ENCODE measurements around the gene NRM. TPM values are rescaled to one million over a fixed set of nuclear protein-coding genes. Genes with fewer than 3 reads are reported as not detected.

The NRM gene
- total and polyA plus RNA-seq, 2 of the 13 experiments (the other 11 are each of a cell fraction or from before 2014, with no cell fraction given) = 12.5 to 16.0 TPM

- TF ChIP-seq, protein P1, sequence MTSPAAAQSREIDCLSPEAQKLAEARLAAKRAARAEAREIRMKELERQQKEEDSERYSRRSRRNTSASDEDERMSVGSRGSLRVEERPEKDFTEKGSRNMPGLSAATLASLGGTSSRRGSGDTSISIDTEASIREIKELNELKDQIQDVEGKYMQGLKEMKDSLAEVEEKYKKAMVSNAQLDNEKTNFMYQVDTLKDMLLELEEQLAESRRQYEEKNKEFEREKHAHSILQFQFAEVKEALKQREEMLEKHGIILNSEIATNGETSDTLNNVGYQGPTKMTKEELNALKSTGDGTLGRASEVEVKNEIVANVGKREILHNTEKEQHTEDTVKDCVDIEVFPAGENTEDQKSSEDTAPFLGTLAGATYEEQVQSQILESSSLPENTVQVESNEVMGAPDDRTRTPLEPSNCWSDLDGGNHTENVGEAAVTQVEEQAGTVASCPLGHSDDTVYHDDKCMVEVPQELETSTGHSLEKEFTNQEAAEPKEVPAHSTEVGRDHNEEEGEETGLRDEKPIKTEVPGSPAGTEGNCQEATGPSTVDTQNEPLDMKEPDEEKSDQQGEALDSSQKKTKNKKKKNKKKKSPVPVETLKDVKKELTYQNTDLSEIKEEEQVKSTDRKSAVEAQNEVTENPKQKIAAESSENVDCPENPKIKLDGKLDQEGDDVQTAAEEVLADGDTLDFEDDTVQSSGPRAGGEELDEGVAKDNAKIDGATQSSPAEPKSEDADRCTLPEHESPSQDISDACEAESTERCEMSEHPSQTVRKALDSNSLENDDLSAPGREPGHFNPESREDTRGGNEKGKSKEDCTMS (CRISPR knock-in tag; conservative IDR thresholded peaks at IDR 0.05) = no peak
- TF ChIP-seq KDM5B (CRISPR knock-in tag; IDR thresholded peaks at IDR 0.05; ENCODE audit: borderline replicate concordance) (peak; percentile 64; the same call in 1 of the 2 replicates), GTF2F1 (IDR thresholded peaks at IDR 0.05; ENCODE audit: low read length) (no peak), ZNF510 (CRISPR knock-in tag; IDR thresholded peaks at IDR 0.05; ENCODE audit: low read depth) (peak; percentile 44; the same call in 1 of the 2 replicates), ZNF883 (CRISPR knock-in tag; IDR thresholded peaks at IDR 0.05; ENCODE audit: not compliant biosample characterization) (peak; percentile 81), TBP (CRISPR knock-in tag; IDR thresholded peaks at IDR 0.05) (no peak), PCBP1 (IDR thresholded peaks at IDR 0.05; ENCODE audit: borderline replicate concordance, low read depth, low read length) (peak; percentile 95), SOX6 (IDR thresholded peaks at IDR 0.05) (no peak), SOX6 (CRISPR knock-in tag; IDR thresholded peaks at IDR 0.05) (peak; percentile 90), RXRB (CRISPR knock-in tag; IDR thresholded peaks at IDR 0.05; ENCODE audit: borderline replicate concordance) (peak; percentile 8; the same call in 1 of the 2 replicates), ZFX (CRISPR knock-in tag; IDR thresholded peaks at IDR 0.05; ENCODE audit: low read depth) (peak; percentile 38), ZNF784 (CRISPR knock-in tag; IDR thresholded peaks at IDR 0.05; ENCODE audit: borderline replicate concordance) (peak; percentile 55; the same call in 1 of the 2 replicates), ZNF333 (CRISPR knock-in tag; IDR thresholded peaks at IDR 0.05; ENCODE audit: borderline replicate concordance) (peak; percentile 73; the same call in 1 of the 2 replicates), FOXC1 (CRISPR knock-in tag; IDR thresholded peaks at IDR 0.05; ENCODE audit: borderline replicate concordance) (peak; percentile 41; the same call in 1 of the 2 replicates), HBP1 (CRISPR knock-in tag; IDR thresholded peaks at IDR 0.05; ENCODE audit: low read depth) (peak; percentile 50; the same call in 1 of the 2 replicates), JUND (CRISPR knock-in tag; IDR thresholded peaks at IDR 0.05) (no peak), IRF2 (CRISPR knock-in tag; IDR thresholded peaks at IDR 0.05) (peak; percentile 37; the same call in 1 of the 2 replicates), ZC3H13 (CRISPR knock-in tag; IDR thresholded peaks at IDR 0.05) (no peak; the same call in 1 of the 2 replicates)
- TF ChIP-seq, protein P2, sequence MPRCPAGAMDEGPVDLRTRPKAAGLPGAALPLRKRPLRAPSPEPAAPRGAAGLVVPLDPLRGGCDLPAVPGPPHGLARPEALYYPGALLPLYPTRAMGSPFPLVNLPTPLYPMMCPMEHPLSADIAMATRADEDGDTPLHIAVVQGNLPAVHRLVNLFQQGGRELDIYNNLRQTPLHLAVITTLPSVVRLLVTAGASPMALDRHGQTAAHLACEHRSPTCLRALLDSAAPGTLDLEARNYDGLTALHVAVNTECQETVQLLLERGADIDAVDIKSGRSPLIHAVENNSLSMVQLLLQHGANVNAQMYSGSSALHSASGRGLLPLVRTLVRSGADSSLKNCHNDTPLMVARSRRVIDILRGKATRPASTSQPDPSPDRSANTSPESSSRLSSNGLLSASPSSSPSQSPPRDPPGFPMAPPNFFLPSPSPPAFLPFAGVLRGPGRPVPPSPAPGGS (CRISPR knock-in tag; IDR thresholded peaks at IDR 0.05) = peak; percentile 31; the same call in 1 of the 2 replicates
- TF ChIP-seq, protein P3, sequence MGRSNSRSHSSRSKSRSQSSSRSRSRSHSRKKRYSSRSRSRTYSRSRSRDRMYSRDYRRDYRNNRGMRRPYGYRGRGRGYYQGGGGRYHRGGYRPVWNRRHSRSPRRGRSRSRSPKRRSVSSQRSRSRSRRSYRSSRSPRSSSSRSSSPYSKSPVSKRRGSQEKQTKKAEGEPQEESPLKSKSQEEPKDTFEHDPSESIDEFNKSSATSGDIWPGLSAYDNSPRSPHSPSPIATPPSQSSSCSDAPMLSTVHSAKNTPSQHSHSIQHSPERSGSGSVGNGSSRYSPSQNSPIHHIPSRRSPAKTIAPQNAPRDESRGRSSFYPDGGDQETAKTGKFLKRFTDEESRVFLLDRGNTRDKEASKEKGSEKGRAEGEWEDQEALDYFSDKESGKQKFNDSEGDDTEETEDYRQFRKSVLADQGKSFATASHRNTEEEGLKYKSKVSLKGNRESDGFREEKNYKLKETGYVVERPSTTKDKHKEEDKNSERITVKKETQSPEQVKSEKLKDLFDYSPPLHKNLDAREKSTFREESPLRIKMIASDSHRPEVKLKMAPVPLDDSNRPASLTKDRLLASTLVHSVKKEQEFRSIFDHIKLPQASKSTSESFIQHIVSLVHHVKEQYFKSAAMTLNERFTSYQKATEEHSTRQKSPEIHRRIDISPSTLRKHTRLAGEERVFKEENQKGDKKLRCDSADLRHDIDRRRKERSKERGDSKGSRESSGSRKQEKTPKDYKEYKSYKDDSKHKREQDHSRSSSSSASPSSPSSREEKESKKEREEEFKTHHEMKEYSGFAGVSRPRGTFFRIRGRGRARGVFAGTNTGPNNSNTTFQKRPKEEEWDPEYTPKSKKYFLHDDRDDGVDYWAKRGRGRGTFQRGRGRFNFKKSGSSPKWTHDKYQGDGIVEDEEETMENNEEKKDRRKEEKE (IDR thresholded peaks at IDR 0.05) = no peak
These were observed 3.7 kb downstream of the NRM start (continued) for GRCh38 chr6:30686908-30687658.

Measured in HepG2 (cell line).